SK-N-SH treated with all-trans-retinoic acid at 6 μM for 48 hours (cell line): Measurements from ENCODE around the gene CHRNA3.

ENCODE experiments used
- ARNTL ChIP-seq: fragments of 450-650 bp; formaldehyde crosslinking; IDR thresholded peaks from 2 replicates; pipeline ENCODE4 v1.5.0; 2020; ENCODE audit warnings: low read depth, mild to moderate bottlenecking, moderate library complexity, borderline replicate concordance
- CSDC2 ChIP-seq: fragments of 250-450 bp; sonication (Bioruptor Pico); IDR thresholded peaks from 2 replicates; pipeline ENCODE4 v1.5.0; 2020; ENCODE audit warnings: mild to moderate bottlenecking, moderate library complexity
- ESRRG ChIP-seq: fragments of 250-450 bp; sonication (Bioruptor Pico); IDR thresholded peaks from 2 replicates; pipeline ENCODE4 v1.6.1; 2021; ENCODE audit warnings: mild to moderate bottlenecking
- PATZ1 ChIP-seq: fragments of 250-450 bp; sonication (Bioruptor Pico); IDR thresholded peaks from 2 replicates; pipeline ENCODE4 v1.8.0; 2020; ENCODE audit warnings: mild to moderate bottlenecking, moderate library complexity, borderline replicate concordance
- ZFP3 ChIP-seq: fragments of 250-450 bp; sonication (Bioruptor Pico); IDR thresholded peaks from 2 replicates; pipeline ENCODE4 v1.5.0; 2020; ENCODE audit warnings: mild to moderate bottlenecking, moderate library complexity
- ZFP30 ChIP-seq: fragments of 450-650 bp; formaldehyde crosslinking; IDR thresholded peaks from 2 replicates; pipeline ENCODE4 v1.5.0; 2022; ENCODE audit warnings: mild to moderate bottlenecking, moderate library complexity
- ZNF565 ChIP-seq: fragments of 450-650 bp; formaldehyde crosslinking; conservative IDR thresholded peaks from 2 replicates; pipeline ENCODE4 v1.5.0; 2020; ENCODE audit warnings: low read depth, mild to moderate bottlenecking, moderate library complexity
- ZNF70 ChIP-seq: fragments of 450-650 bp; formaldehyde crosslinking; IDR thresholded peaks from 2 replicates; pipeline ENCODE4 v1.5.0; 2020; ENCODE audit warnings: mild to moderate bottlenecking, moderate library complexity
- TF ChIP-seq, protein P1 (sequence below): fragments of 250-450 bp; sonication (Bioruptor Pico); IDR thresholded peaks from 2 replicates; pipeline ENCODE4 v1.5.1; 2020; ENCODE audit warnings: low read depth, mild to moderate bottlenecking, moderate library complexity

GRCh38 chr15:78666010-78666409 lies 45.2 kb upstream of the CHRNA3 start:
- TF ChIP-seq PATZ1 (CRISPR knock-in tag): no peak
- TF ChIP-seq ARNTL: no peak
- TF ChIP-seq ZFP30 (CRISPR knock-in tag): no peak
- TF ChIP-seq ZFP3 (CRISPR knock-in tag): no peak
- TF ChIP-seq ESRRG (CRISPR knock-in tag): no peak
- no peak for TF ChIP-seq ZNF70 (CRISPR knock-in tag)
- TF ChIP-seq CSDC2: no peak
- TF ChIP-seq, protein P1, sequence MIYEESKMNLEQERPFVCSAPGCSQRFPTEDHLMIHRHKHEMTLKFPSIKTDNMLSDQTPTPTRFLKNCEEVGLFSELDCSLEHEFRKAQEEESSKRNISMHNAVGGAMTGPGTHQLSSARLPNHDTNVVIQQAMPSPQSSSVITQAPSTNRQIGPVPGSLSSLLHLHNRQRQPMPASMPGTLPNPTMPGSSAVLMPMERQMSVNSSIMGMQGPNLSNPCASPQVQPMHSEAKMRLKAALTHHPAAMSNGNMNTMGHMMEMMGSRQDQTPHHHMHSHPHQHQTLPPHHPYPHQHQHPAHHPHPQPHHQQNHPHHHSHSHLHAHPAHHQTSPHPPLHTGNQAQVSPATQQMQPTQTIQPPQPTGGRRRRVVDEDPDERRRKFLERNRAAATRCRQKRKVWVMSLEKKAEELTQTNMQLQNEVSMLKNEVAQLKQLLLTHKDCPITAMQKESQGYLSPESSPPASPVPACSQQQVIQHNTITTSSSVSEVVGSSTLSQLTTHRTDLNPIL: no peak
- TF ChIP-seq ZNF565 (CRISPR knock-in tag): no peak
